ENCODE results near the gene SDK2.

- TF ChIP-seq CTCF (IDR thresholded peaks at IDR 0.05; ENCODE audit: low read length) (no peak), EZH2 (optimal IDR thresholded peaks at IDR 0.05; ENCODE audit: low read depth, low read length) (no peak), EZH2phosphoT487 (IDR thresholded peaks at IDR 0.05; ENCODE audit: low read length) (no peak)
Observed at GRCh38 chr17:73553311-73553710, 90.9 kb downstream of the SDK2 start.

Measured in MM.1S (cell line).